Mesendoderm (in vitro differentiated cells): ENCODE measurements around the gene R3HDM2.

Experiments used
- DNase-seq: peaks from one replicate; pipeline ENCODE4 v3.0.0; 2013
- H2AK5ac ChIP-seq: 2 replicates; pipeline ENCODE4 v1.6.1; 2013; ENCODE audit warnings: low read length, inconsistent platforms
- H2BK120ac ChIP-seq: 2 replicates; pipeline ENCODE4 v1.6.1; 2013; ENCODE audit warnings: low read depth, mild to moderate bottlenecking, low read length, moderate library complexity, mixed read lengths
- H2BK15ac ChIP-seq: replicated peaks from 2 replicates; pipeline ENCODE4 v1.6.1; 2013; ENCODE audit warnings: low read depth, mild to moderate bottlenecking, moderate library complexity
- H2BK5ac ChIP-seq: 2 replicates; pipeline ENCODE4 v1.6.1; 2013; ENCODE audit warnings: low read length, inconsistent platforms
- H3K18ac ChIP-seq: 2 replicates; pipeline ENCODE4 v1.6.1; 2013; ENCODE audit warnings: mild to moderate bottlenecking, low read length, mixed read lengths
- H3K23ac ChIP-seq: one replicate; pipeline ENCODE4 v1.6.1; 2013; ENCODE audit warnings: low read length
- H3K27ac ChIP-seq: 2 replicates; pipeline ENCODE4 v1.5.1; 2013; ENCODE audit warnings: low read depth, mild to moderate bottlenecking, inconsistent platforms, low read length, moderate library complexity
- H3K27me3 ChIP-seq: 2 replicates; pipeline ENCODE4 v1.6.1; 2013; ENCODE audit warnings: low read length, control low read depth, mild to moderate bottlenecking, inconsistent platforms; ENCODE audit not compliant: insufficient read depth, poor library complexity
- H3K36me3 ChIP-seq: 2 replicates; pipeline ENCODE4 v1.6.1; 2013; ENCODE audit warnings: low read length, inconsistent platforms; ENCODE audit not compliant: control insufficient read depth, insufficient read depth
- H3K4ac ChIP-seq: one replicate; pipeline ENCODE4 v1.6.1; 2013; ENCODE audit warnings: low read depth, mild to moderate bottlenecking, low read length, moderate library complexity
- H3K4me1 ChIP-seq: 2 replicates; pipeline ENCODE4 v1.6.1; 2013; ENCODE audit warnings: low read depth, low read length, inconsistent platforms; ENCODE audit not compliant: control insufficient read depth
- H3K4me2 ChIP-seq: 2 replicates; pipeline ENCODE4 v1.6.1; 2013; ENCODE audit warnings: low read length
- H3K4me3 ChIP-seq: 2 replicates; pipeline ENCODE4 v1.5.1; 2013; ENCODE audit warnings: mild to moderate bottlenecking, low read length
- H3K56ac ChIP-seq: one replicate; pipeline ENCODE4 v1.6.1; 2013; ENCODE audit warnings: low read length
- H3K79me1 ChIP-seq: 2 replicates; pipeline ENCODE4 v1.6.1; 2013; ENCODE audit warnings: low read length, inconsistent platforms
- H3K79me2 ChIP-seq: 2 replicates; pipeline ENCODE4 v1.6.1; 2013; ENCODE audit warnings: mild to moderate bottlenecking, low read length; ENCODE audit not compliant: control insufficient read depth, insufficient read depth
- H3K9ac ChIP-seq: 2 replicates; pipeline ENCODE4 v1.6.1; 2013; ENCODE audit warnings: low read length, inconsistent platforms
- H4K5ac ChIP-seq: one replicate; pipeline ENCODE4 v1.6.1; 2013; ENCODE audit warnings: low read length
- H4K8ac ChIP-seq: one replicate; pipeline ENCODE4 v1.6.1; 2013; ENCODE audit warnings: low read depth, mild to moderate bottlenecking, control low read depth, low read length, moderate library complexity
- WGBS: extraction: QIAGEN DNeasy Blood & Tissue Kit; methylation state at CpG from one replicate; pipeline ENCODE4 v1.1.7; 2013; ENCODE audit warnings: low lambda C conversion rate, missing lambda C conversion rate; ENCODE audit not compliant: insufficient coverage; ENCODE audit errors: extremely low coverage; 5-methylcytosine and 5-hydroxymethylcytosine counted together

R3HDM2 gene

DNA sequence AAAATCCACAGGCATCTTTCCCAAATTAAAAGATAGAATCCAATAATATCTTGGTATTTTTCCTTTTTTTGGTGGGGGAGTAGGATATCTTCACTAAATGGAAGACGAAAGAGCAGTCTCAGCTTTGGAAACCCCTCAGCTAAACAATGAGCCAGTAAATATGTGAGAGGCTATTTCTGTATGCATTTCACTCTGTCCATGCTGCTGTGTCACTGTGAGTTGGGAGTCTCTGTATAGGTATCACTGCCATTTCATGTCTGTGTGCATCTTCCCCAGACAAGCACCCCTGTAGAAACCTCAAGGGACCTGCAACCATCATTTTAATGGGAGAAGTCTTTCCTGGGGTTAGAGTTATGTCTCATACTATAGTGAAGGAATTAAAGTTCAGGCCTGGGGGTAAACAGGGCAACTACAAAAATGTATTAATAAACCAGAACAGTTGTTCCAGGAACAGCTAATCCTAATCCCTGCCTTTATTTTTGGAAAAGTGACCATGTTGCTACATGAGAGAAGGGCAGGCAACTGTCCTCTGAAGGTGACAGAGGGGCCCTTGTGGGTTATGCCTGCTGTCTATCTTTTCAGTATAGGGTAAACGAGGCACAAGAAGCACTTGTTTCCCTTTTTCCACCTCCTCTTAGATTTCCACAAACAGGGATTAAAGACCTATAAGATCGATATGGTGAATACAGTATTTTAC, 168.6 kb downstream of the R3HDM2 start:
- no peak overlapping the region for H3K56ac ChIP-seq

DNA sequence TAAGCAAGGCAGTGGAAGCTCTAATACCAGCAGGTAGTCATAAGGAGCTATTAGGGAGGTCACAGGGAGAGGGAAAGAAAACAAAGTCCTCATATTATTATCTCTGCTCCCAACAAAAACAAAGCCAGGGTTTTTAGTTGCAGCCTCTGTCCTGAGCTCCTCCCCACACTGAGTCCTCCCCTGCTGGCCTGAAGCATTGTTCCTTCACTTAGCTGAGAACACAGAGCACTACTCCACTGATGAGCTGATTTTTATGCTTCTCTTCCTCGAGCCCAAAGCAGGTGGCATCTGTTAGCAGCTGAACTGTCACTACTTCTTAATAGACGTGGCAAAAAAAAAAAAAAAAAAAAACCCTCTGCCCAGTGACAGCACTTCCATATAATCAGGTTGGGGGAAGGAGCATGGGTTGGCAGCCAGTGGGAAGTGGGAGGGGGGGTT, 169.4 kb downstream of the R3HDM2 start:
- H3K4me2 ChIP-seq: no peak overlapping the region
- no peak overlapping the region for H3K4ac ChIP-seq
- H3K79me2 ChIP-seq: no peaks in the 10 kb centered on the region
- H3K27ac ChIP-seq: no peak overlapping the region
- H3K23ac ChIP-seq: no peak overlapping the region
- no peak overlapping the region for H2BK5ac ChIP-seq
- no peak overlapping the region for H3K18ac ChIP-seq
- no peaks in the 10 kb centered on the region for H3K4me1 ChIP-seq
- H3K27me3 ChIP-seq: no peaks in the 10 kb centered on the region
- H4K8ac ChIP-seq: no peak overlapping the region
- DNase-seq: peak; percentile 56
- H3K36me3 ChIP-seq: peaks cover 2% of the 10 kb centered on the region
- no peak overlapping the region for H2BK15ac ChIP-seq
- no peak overlapping the region for H2BK120ac ChIP-seq
- H2AK5ac ChIP-seq: no peak overlapping the region
- H3K4me3 ChIP-seq: no peak overlapping the region
- no peak overlapping the region for H3K56ac ChIP-seq
- H4K5ac ChIP-seq: no peak overlapping the region
- WGBS: no CpG with 5 or more reads among the region's 2 CpGs
- H3K9ac ChIP-seq: no peak overlapping the region
- no peaks in the 10 kb centered on the region for H3K79me1 ChIP-seq

More for the DNA sequence above, 168.6 kb downstream of the R3HDM2 start:
- Histone ChIP-seq H3K27me3 (no peaks in the 10 kb centered on the region), H4K5ac (no peak overlapping the region), H3K4me1 (no peaks in the 10 kb centered on the region), H2AK5ac (no peak overlapping the region), H3K36me3 (peaks cover 4% of the 10 kb centered on the region), H3K23ac (no peak overlapping the region), H3K4me2 (no peak overlapping the region), H3K27ac (no peak overlapping the region), H2BK5ac (no peak overlapping the region), H4K8ac (no peak overlapping the region), H3K4me3 (no peak overlapping the region), H3K9ac (no peak overlapping the region), H3K79me1 (no peaks in the 10 kb centered on the region), H3K79me2 (no peaks in the 10 kb centered on the region), H2BK120ac (no peak overlapping the region), H3K18ac (no peak overlapping the region), H3K4ac (no peak overlapping the region), H2BK15ac (no peak overlapping the region)
- DNase-seq: no peak
- no CpG with 5 or more reads among the region's 3 CpGs for WGBS

DNA sequence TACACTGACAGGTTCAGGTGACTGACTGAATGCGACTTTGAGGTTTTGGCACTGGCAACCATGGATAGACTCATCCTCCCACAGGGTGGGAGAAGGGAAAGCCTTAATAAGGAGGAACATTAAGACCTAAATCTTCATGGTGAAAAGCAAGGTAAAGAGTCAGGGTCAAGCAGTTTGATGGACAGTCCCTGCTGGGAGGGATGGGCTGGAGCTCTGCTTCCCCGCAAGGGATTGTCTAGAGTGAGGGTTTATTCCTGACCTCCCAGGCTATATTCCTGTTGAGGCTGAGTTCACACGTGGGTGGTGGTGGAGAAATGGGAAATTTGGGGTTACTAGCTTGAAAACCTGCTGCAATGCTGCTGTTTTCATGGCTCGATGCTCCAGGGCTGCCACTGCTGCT, 170.5 kb downstream of the R3HDM2 start:
- H3K4me2 ChIP-seq: no peak overlapping the region
- DNase-seq: no peak
- no peak overlapping the region for H3K4me3 ChIP-seq
- H4K8ac ChIP-seq: no peak overlapping the region
- H3K36me3 ChIP-seq: peaks cover 2% of the 10 kb centered on the region
- no peak overlapping the region for H2AK5ac ChIP-seq
- H2BK120ac ChIP-seq: no peak overlapping the region
- WGBS: no CpG with 5 or more reads among the region's 4 CpGs
- H3K56ac ChIP-seq: no peak overlapping the region
- H3K79me1 ChIP-seq: no peaks in the 10 kb centered on the region
- H3K4me1 ChIP-seq: no peaks in the 10 kb centered on the region
- H4K5ac ChIP-seq: no peak overlapping the region
- no peaks in the 10 kb centered on the region for H3K27me3 ChIP-seq
- H3K79me2 ChIP-seq: no peaks in the 10 kb centered on the region
- no peak overlapping the region for H3K23ac ChIP-seq
- no peak overlapping the region for H3K4ac ChIP-seq
- no peak overlapping the region for H3K9ac ChIP-seq
- H2BK15ac ChIP-seq: no peak overlapping the region
- no peak overlapping the region for H3K27ac ChIP-seq
- H2BK5ac ChIP-seq: no peak overlapping the region
- H3K18ac ChIP-seq: no peak overlapping the region

DNA sequence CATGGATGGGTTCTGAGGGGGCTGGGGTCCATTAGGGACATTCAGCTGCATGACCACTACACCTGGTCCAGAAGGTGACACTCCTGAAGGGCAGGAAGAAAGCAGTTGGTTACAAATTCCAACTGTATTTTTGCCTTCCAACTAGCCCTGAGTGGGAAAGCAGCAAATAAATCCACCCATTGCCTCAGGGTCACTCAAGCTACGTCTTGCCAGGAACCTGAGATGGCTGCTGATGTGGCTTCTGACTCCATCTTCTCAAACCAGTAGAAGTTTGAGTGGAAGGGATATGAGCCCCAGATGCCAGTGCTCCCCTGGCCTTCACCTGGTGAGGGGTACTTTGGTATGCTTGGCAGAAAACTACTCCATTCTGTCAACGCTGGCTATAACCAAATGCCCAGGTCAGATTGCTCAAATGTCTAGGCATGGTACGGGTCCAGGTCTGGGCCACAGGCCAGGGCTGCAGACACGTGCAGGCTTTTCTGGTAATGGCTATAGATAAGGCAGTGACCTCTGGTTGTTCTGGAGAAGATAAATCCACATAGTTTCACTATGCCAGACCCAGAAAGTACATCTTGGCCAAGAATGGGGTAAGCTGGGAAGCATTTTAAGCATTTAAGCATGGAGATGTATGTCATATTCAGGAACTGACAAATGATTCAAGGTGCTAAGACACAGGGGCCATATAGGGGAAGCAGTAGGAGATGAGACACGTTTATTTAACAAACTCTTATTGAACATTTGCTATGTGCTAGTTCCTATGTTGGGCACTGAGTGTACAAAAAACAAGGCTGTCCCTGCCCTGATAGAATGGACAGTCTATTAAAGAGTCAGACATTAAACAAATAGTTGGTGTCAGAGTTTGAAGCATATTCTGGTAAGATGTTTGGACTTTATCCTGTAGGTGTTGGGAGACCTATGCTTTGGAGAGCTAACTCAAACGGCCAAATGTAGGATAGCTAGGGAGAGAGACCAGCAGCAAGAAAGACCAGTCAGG, 171.6 kb downstream of the R3HDM2 start:
- Histone ChIP-seq H3K4me1 (no peaks in the 10 kb centered on the region), H3K79me1 (no peaks in the 10 kb centered on the region), H2AK5ac (no peak overlapping the region), H2BK15ac (no peak overlapping the region), H3K9ac (no peak overlapping the region), H3K18ac (no peak overlapping the region), H3K4me3 (no peak overlapping the region), H3K56ac (no peak overlapping the region), H4K8ac (no peak overlapping the region), H3K36me3 (peaks cover 2% of the 10 kb centered on the region), H4K5ac (no peak overlapping the region), H3K79me2 (no peaks in the 10 kb centered on the region), H3K27ac (no peak overlapping the region), H2BK5ac (no peak overlapping the region), H3K23ac (no peak overlapping the region), H2BK120ac (no peak overlapping the region), H3K4me2 (no peak overlapping the region), H3K4ac (no peak overlapping the region), H3K27me3 (no peaks in the 10 kb centered on the region)
- DNase-seq: no peak
- no CpG with 5 or more reads among the region's 6 CpGs for WGBS

GRCh38 chr12:57255916-57256315, 174.9 kb downstream of the R3HDM2 start:
- WGBS: no CpG with 5 or more reads among the region's 6 CpGs
- Histone ChIP-seq H3K9ac (no peak overlapping the region), H2BK5ac (no peak overlapping the region), H3K18ac (no peak overlapping the region), H2BK15ac (no peak overlapping the region), H3K23ac (no peak overlapping the region), H3K4ac (no peak overlapping the region), H3K56ac (no peak overlapping the region), H3K36me3 (peaks cover 2% of the 10 kb centered on the region), H2BK120ac (no peak overlapping the region), H3K27me3 (no peaks in the 10 kb centered on the region), H3K4me3 (no peak overlapping the region), H2AK5ac (no peak overlapping the region), H4K5ac (no peak overlapping the region), H3K27ac (no peak overlapping the region), H3K4me1 (no peaks in the 10 kb centered on the region), H4K8ac (no peak overlapping the region), H3K4me2 (no peak overlapping the region), H3K79me2 (no peaks in the 10 kb centered on the region), H3K79me1 (no peaks in the 10 kb centered on the region)
- DNase-seq: no peak
